IPS-18c (cell line): ENCODE measurements around the gene NUDC.
"Not testable (repeated sequence)": the region's sequence is repeated elsewhere in the genome, so short reads cannot be mapped to it uniquely, and the experiment has no call there.

Experiments used
- H3K4me3 ChIP-seq: 2 replicates; pipeline ENCODE4 v1.7.0; 2013; ENCODE audit warnings: low read depth, mild to moderate bottlenecking, low read length, moderate library complexity; ENCODE audit not compliant: insufficient read depth
- H3K9me3 ChIP-seq: one replicate; pipeline ENCODE4 v1.6.1; 2013; ENCODE audit warnings: mild to moderate bottlenecking, low read length, moderate library complexity; ENCODE audit not compliant: control insufficient read depth, insufficient read depth

Gene NUDC

GRCh38 chr1:26941311-26941710 is 19.8 kb downstream of the NUDC start:
- no peak overlapping the region for H3K4me3 ChIP-seq
- no peaks in the 10 kb centered on the region for H3K9me3 ChIP-seq

- Histone ChIP-seq H3K4me3 (no peak overlapping the region), H3K9me3 (no peaks in the 10 kb centered on the region)
Measured at GRCh38 chr1:26942656-26943055, 21.1 kb downstream of the NUDC start.

GRCh38 chr1:26945138-26945537 is 23.6 kb downstream of the NUDC start:
- H3K9me3 ChIP-seq = no peaks in the 10 kb centered on the region
- H3K4me3 ChIP-seq = no peak overlapping the region

- Histone ChIP-seq H3K9me3 (no peaks in the 10 kb centered on the region), H3K4me3 (no peak overlapping the region)
Measured at GRCh38 chr1:26945728-26946127, 24.2 kb downstream of the NUDC start.

- Histone ChIP-seq H3K9me3 (no peaks in the 10 kb centered on the region), H3K4me3 (no peak overlapping the region)
Measured at GRCh38 chr1:26946270-26946669, 24.7 kb downstream of the NUDC start.

GRCh38 chr1:26948725-26949057 is 27.1 kb downstream of the NUDC start:
- H3K4me3 ChIP-seq, H3K9me3 ChIP-seq: not testable (repeated sequence)

GRCh38 chr1:26949266-26949925 is 27.9 kb downstream of the NUDC start:
- no peaks in the 10 kb centered on the region for H3K9me3 ChIP-seq

GRCh38 chr1:26949926-26950319 is 28.4 kb downstream of the NUDC start:
- Histone ChIP-seq H3K4me3 (no peak overlapping the region), H3K9me3 (no peaks in the 10 kb centered on the region)

More at GRCh38 chr1:26949266-26949925, 27.9 kb downstream of the NUDC start:
- H3K4me3 ChIP-seq = no peak overlapping the region

- H3K4me3 ChIP-seq = no peak overlapping the region
- H3K9me3 ChIP-seq = no peaks in the 10 kb centered on the region
Measured at GRCh38 chr1:26950602-26951001, 29.1 kb downstream of the NUDC start.

GRCh38 chr1:26951216-26951615 is 29.7 kb downstream of the NUDC start:
- no peaks in the 10 kb centered on the region for H3K9me3 ChIP-seq
- H3K4me3 ChIP-seq = no peak overlapping the region

GRCh38 chr1:26951821-26952497 is 30.4 kb downstream of the NUDC start:
- no peak overlapping the region for H3K4me3 ChIP-seq
- H3K9me3 ChIP-seq = no peaks in the 10 kb centered on the region

- no peak overlapping the region for H3K4me3 ChIP-seq
- no peaks in the 10 kb centered on the region for H3K9me3 ChIP-seq
Measured at GRCh38 chr1:26953374-26953773, 31.8 kb downstream of the NUDC start.

GRCh38 chr1:26956321-26956720 is 34.8 kb downstream of the NUDC start:
- Histone ChIP-seq H3K4me3 (no peak overlapping the region), H3K9me3 (no peaks in the 10 kb centered on the region)

- Histone ChIP-seq H3K4me3 (no peak overlapping the region), H3K9me3 (no peaks in the 10 kb centered on the region)
Measured at GRCh38 chr1:26957306-26957705, 35.8 kb downstream of the NUDC start.

GRCh38 chr1:26959270-26959669 is 37.7 kb downstream of the NUDC start:
- Histone ChIP-seq H3K9me3 (no peaks in the 10 kb centered on the region), H3K4me3 (peak overlapping the region; percentile 89)

- no peaks in the 10 kb centered on the region for H3K9me3 ChIP-seq
- H3K4me3 ChIP-seq = peak within 1 kb of the TSS; percentile 89
Measured at GRCh38 chr1:26959722-26960624, 38.4 kb downstream of the NUDC start, which contains the start of gene KDF1. Gene KDF1, minus strand, starts transcription at chr1:26960468. Its CDS starts 8,088 bp downstream, at chr1:26952380.

GRCh38 chr1:26960625-26960966 is 39.1 kb downstream of the NUDC start:
- Histone ChIP-seq H3K9me3 (no peaks in the 10 kb centered on the region), H3K4me3 (peak overlapping the region; percentile 89)

- no peak overlapping the region for H3K4me3 ChIP-seq
Measured at GRCh38 chr1:26961826-26962225, 40.3 kb downstream of the NUDC start.

More at GRCh38 chr1:26961826-26962225, 40.3 kb downstream of the NUDC start:
- no peaks in the 10 kb centered on the region for H3K9me3 ChIP-seq
